Left lobe of liver (tissue), 2 donors: ENCODE results near the gene ZBTB43. TPM values are rescaled to one million over a fixed set of nuclear protein-coding genes. Genes with fewer than 3 reads are reported as not detected.

Experiments
- ATAC-seq: fragments of 200-7000 bp; cut with Tn5 transposase; one replicate; pipeline ENCODE4 v1.9.1; 2020; ENCODE audit warnings: mild to moderate bottlenecking, moderate library complexity
- DNase-seq: peaks from one replicate; pipeline ENCODE4 v3.0.0-alpha.2; 2020; ENCODE audit warnings: low spot score
- total RNA-seq: library from RNA; stranded (reverse); gene quantifications from one replicate; pipeline ENCODE4 v1.2.1, GENCODE V29; 2021
- donor health status: DM: no; HTN: no; CAD: no; lungs with moderate emphysema.
- donor health status: DM: no; HTN: yes; CAD: no.

ZBTB43 gene
- total RNA-seq, 1 donor from 2014 or later: 8.2 TPM

DNA sequence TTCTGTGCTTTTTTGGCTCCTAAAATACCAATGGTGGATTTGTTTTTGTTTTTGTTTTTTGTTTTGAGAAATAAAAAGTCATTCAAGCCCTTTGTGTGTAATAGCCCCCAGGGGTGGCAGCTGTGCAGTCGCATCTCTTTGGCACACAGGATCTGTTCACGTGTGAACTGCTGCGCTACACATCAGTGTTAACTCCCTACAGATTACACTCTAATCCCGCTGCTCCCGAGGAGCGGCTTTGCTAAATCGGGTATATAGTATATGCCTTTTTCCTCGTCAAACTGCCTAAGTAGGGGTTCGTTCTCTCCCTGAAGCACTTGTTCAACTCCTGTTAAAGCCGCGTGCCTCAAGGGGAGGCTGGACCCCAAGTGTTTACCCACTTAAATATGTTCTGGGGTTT, 77.9 kb downstream of the ZBTB43 start:
- DNase-seq (no peak), ATAC-seq (no peak)

DNA sequence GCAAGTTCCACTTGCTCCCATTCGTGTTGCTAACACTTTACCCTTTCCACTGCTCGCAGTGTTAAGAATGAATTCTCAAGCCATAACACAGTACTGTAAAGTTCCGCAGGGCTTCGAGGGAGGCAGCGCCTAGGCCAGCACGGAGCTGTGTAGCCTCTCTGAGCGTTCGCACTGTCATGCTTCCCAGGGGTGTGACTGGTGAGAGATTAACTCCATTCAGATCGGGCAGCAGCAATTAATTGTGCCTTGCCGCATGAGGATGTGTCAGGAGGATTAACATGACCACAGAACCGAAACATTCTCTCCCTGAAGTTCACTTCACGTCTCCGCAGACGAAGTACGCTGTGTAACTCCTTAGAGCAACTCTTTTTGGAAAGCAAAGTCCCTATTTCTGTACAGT, 78.8 kb downstream of the ZBTB43 start:
- ATAC-seq: no peak
- no peak for DNase-seq

DNA sequence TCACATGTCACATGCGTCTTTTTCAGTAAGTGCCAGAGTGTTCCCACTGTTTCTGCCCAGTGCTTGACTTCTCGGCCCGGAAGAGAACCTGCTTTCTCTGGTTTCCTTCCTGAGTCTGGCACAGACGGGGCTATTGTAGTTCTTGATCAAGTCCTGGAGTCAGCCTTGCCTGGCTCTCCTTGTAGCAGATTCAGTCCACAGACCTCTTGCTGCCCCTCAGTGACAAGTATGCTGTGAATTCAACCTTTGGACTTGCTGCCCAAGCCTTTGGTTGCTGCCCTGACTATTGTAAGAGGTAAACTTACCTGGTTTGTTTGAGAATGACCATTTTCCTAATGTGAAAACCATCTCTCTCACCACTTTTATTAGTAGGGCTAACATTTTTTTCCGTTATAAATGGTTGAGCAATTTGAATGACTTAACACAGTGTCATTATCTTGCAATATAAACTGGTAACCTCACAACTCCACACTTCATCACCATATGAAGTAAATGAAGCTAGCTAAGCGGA, 80.3 kb downstream of the ZBTB43 start:
- DNase-seq (no peak), ATAC-seq (peak; percentile 86)

DNA sequence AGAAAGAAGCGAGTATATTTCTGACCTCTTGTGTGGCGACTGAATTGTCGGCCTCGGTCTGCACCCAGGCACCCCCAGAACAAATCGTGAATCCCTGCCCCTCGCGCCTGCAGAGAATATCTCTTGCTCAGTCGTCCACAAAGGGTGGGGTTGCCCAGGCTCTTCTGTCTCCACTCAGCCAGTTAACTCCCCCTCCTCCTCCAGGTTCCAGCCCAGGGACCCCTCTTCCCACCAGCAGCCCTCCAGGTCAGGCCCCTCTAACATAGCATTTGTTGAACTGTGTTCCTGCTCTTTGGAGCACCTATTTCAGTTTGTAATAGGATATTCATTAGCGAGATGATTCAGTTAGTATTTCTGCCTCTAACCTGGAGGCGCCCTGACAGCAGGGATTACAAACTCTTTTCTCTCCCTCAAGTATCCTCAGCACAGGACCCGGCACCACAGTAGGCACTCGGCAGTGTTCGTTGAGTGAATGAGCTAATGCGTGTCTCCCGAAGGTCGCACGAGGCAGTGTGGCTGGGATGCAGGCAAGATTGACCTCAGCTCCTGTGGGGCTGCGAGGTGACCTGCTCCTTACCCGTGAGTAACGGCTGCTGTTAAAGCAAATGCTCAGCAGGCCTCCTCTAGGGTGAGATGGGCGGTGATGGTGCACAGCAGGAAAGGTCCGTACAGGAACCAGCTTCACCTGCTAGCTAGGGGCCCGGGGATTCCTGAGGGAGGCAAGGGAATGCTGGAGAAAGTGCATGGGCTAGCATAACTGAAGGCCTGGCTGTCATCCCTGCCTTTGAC, 81.4 kb downstream of the ZBTB43 start:
- ATAC-seq (no peak), DNase-seq (no peak)

DNA sequence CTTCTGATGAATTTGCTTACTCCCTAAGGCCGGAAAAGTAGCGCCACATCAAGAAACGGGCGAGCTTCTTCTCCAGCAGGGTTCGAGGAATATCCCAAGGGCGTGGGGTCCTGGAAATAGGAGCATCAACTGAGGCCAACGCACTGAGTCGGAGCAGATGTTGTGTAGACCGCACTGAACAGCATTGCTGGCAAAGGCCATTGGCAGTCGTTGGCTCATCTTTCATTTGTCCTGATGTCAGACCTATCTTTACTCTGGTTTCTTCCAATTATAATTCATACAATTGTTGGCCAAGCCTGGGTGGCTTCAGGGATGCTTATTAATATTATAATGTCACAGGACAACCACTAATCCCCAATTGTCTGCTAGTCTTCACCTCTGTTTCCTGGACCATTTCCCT, 82.1 kb downstream of the ZBTB43 start:
- DNase-seq: no peak
- no peak for ATAC-seq

Other genes with a start within 250 kb of the ZBTB43 start
- gene LMX1B, start 191.1 kb upstream of the ZBTB43 start, total RNA-seq: not detected
- gene ZBTB34, start 55.6 kb downstream of the ZBTB43 start, total RNA-seq: 2.7 TPM
- 3.2 TPM for gene RALGPS1, start 109.7 kb downstream of the ZBTB43 start, total RNA-seq